Iris pigment epithelial cell (primary cell): ENCODE data around the gene ISOC2.
"Not testable (repeated sequence)": the region's sequence is repeated elsewhere in the genome, so short reads cannot be mapped to it uniquely, and the experiment has no call there.

ENCODE experiments used
- DNase-seq: peaks from one replicate; pipeline ENCODE4 v3.0.0-alpha.2; 2011; ENCODE audit warnings: low read depth

Gene ISOC2

DNA sequence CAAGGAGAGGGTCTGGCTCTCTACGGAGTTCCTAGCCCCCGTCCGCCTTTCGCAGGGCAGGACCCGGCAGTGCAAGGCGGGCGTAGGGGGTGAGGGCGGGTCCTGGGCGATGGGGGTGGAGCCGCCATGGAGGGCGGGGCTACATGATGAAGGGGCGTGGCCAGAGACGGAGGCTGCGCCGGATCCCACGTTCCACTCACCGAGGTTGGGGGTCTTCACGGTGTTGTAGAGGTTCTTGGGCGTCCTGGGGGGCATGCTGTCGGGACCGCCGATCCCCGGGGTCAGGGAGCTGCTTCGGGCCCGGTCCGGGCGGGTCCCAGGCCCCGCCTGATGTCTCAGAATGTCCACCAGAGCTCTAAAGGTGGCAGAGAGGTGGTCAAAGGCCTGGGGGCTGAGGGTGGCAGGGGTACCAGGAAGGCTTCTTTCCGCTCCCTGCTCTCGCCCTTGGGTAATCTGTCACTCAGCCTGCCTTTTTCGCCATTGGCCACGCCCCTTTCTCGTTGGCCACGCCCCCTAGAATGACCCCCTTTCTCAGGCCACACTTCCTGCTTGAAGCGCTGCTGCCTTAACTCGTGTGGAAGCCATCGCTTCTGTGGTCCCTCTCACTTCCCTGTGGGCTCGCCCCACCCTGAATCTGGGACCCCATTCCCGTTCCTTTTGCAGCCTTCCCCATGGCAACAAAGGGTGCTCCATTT lies 20.9 kb downstream of the ISOC2 start:
- no peak for DNase-seq

DNA sequence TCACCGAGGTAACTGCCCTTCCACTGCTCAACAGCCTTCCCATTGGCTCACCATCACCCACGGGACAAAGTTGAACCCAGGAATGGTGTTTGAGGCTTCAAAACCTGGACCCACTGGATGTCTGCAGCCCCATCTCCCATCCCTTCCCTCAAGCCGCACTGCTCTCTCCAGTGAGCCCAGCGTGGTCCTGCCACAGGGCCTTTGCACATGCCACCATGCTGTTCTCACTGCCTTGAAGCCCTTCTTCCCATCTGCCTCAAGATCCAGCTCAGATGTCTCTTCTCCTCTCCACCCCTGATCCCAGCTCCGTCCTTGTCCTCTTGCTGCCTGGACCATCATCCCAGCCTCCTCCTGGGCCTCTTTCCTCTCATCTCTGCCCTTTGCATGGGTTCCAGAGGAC lies 22.4 kb downstream of the ISOC2 start:
- DNase-seq: no peak

DNA sequence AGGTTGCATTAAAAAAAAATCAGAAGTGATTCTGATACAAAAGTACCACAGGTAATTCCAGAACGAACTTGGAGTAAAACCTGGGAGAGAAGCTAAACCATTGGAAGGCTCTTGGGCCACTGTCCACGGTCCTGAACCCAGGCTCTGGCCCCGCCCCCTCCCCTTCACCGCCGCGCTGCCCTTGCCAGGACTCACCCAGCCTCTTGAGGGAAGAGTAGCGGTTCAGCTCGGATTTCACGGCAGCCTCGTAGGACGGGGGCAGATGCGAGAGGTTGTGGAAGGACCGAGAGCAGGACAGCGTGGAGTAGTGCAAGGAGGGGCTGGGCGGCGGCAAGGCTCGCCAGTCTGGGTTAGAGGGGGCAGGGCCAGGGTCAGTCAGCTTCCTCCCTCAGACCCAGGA lies 24.0 kb downstream of the ISOC2 start:
- DNase-seq: peak; percentile 69

DNA sequence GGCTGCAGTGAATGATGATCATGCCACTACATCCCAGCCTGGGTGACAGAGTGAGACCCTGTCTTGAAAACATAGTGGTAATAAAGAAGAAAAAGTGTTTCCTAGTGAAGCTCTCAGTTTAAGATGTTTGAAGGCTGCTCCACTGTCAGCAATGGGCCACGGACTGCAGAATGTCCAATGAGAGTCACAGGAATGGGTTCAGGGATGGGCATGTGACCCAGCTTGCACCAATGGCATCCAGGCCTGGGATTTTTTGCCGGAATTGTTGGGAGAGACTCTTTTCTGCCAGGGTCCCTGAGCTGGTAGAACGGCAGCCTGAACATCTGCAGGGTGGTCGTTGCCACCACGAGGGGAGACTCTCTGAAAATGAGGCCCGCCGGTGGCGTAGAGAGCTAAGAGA lies 24.6 kb downstream of the ISOC2 start:
- DNase-seq: no peak

DNA sequence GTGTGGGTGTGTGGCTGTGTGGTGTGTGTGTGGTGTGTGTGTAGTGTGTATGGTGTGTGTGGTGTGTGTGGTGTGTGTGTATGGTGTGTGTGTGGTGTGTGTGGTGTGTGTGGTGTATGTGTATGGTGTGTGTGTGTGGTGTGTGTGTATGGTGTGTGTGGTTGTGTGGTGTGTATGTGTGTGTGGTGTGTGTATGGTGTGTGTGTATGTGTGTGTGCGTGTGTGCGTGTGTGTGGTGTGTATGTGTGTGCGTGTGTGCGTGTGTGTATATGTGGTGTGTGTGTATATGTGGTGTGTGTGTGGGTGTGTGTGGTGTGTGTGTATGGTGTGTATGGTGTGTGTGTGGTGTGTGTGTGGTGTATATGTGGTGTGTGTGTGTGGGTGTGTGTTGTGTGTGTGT lies 26.4 kb downstream of the ISOC2 start:
- DNase-seq: no peak

DNA sequence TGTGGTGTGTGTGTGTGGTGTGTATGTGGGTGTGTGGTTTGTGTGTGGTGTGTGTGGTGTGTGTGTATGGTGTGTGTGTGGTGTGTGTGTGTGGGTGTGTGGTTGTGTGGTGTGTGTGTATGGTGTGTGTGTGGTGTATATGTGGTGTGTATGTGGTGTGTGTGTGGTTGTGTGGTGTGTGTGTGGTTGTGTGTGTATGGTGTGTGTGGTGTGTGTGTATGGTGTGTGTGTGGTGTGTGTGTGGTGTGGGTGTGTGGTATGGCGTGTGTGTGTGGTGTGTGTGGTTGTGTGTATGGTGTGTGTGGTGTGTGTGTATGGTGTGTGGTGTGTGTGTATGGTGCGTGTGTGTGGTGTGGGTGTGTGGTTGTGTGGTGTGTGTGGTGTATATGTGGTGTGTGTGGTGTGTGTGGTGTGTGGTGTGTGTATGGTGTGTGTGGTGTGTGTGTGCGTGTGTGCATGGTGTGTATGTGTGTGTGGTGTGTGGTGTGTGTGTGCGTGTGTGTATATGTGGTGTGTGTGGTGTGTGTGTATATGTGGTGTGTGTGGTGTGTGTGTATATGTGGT lies 27.0 kb downstream of the ISOC2 start:
- DNase-seq: no peak

DNA sequence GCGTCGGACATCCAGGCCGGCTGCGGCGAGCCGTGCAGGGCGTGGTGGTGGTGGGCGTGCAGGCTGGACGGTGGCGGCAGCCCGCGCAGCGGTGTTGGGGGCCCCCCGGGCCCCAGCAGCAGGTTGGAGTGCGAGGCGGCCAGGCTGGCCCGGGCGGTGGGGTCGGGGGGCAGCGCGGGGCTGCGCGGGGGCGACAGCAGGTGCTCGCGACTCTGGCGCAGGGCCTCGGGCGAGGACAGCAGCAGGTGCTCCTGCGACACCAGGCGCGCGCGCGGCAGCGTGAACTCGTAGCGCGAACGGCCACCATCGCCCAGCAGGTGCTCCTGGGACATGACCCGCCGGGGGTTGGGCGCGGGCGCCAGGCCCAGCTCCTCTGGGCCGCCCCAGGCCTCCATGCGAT lies 28.1 kb downstream of the ISOC2 start:
- no peak for DNase-seq

DNA sequence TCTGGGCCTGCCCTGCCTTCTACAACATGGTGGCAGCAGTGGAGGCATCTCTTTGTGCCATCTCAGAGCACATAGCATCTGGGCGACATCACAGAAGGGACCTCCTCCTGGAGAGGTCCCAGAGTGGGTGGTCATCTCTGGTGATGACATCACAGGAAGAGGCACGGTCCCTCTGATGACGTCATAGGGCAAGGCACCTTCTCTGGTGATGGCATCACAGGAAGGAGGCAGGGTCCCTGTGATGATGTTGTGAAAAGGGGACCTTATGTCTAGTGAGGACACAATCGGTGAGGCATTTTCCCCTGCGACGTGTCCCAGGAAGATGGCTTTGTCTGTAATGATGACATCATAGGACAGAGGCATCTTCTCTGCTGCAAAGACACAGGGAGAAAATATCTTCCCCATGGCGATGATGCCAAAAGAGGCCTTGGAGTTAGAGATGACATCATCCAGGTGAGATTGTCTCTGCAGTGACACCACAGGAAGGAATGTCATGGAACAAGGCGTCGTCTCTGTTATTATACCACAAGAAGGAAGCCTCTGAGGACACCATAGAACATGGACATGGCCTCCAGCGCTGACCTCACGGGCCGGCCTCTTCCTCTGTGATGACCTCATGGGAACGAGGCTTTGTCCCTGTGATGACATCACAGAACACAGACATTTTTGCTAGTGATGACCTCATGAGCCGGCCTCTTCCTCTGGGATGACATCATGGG lies 29.0 kb downstream of the ISOC2 start:
- no peak for DNase-seq

DNA sequence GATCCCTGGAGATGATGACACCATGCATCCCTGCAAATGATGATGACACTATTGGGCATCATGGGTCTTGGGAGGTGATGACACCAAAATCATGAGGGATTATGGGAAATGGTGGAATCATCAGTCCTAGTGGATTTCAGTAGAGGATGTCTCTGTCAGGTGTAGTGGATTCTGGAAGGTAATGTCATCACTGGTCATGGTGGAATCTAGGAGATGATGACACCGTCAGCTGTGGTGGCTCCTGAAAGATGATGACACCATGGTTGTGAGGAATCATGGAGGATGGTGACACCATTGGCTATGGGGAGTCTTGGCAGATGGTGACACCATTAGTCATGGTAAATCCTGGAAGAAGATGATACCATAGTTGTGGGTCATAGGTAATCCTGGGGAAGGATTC lies 30.3 kb downstream of the ISOC2 start:
- no peak for DNase-seq

DNA sequence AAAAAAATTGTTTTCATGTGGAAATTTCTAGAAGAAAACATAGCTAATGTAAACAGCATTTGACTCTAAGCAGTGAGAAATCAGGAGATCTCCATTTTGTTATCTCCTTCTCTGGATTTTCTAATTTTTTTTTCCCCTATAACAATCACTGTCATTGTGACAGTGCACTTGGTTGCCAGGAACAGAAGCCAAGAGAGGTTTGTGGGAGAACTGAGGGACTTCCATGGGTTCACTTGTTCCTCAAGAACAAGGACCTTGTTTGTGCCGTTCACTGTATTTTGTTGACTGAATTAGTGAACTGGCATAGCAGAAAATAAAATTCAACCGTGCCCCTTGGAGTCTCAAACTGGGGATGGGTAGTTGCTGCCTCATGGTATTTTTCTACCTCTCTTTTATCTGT lies 35.4 kb downstream of the ISOC2 start:
- no peak for DNase-seq

DNA sequence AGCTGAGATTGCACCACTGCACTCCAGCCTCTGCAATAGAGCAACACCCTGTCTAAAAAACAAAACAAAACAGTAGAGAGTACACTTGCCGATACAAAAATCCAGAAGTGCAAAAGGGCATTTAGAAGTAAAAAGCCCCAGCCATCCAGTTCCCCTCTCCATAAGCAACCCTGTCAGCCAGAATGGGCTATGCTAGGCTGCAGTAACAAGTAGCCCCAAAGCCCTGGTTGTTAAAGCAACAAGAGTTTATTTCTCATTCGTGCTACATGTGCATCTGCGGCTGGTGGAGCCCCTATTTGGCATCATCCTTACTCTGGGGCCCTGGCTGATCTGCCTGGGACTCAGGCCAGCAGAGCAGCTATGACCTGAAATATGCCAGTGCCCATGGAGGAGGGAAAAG lies 36.9 kb downstream of the ISOC2 start:
- DNase-seq: no peak

DNA sequence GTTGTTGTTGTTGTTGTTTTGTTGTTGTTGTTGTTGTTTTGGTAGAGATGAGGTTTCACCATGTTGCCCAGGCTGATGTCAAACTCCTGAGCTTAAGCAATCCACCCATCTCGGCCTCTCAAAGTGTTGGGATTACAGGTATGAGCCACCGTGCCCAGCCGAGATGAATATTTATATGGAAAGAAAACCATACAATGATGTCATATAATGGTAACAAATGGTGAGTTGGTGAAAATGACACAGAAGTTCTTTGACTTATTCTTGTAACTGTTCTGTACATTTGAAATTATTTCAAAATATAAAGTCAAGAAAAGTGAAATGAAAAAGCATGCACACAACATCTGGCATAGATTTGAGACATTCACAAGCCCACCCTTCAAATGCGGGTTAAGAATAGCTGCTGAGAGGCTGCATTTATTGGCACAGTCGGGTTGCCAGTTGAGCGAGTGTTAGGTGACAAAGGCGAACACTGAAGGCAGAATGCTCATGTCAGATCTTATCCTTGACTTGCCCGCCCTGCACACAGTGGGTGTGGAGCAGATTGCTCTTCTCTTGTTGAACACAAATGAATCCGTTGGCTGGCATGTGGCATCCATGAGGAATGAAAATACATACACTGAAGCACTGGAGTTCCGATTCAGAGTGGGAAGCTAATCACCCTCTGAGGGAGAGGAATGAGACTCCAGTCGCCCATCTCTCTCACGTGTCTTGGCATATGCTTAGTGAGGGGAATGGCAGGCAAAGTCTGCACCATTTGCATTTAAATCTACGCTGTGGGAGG lies 38.0 kb downstream of the ISOC2 start:
- no peak for DNase-seq

DNA sequence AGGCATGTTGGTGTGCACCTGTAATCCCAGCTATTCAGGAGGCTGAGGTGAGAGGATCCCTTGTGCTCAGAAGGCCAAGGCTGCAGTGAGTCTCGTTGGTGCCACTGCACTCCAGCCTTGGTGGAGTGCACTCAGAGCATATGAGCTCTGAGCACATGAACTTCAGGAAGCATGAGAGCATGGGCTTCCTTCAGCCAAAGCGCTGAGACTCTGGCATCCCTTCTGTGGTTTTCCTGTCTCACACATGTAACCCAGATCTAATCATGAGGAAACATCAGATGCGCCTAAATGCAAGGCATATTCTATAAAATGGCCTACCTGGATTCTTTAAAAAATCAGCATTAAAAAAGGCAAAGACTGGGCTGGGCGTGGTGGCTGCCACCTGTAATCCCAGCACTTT lies 40.2 kb downstream of the ISOC2 start:
- DNase-seq: not testable (repeated sequence)

DNA sequence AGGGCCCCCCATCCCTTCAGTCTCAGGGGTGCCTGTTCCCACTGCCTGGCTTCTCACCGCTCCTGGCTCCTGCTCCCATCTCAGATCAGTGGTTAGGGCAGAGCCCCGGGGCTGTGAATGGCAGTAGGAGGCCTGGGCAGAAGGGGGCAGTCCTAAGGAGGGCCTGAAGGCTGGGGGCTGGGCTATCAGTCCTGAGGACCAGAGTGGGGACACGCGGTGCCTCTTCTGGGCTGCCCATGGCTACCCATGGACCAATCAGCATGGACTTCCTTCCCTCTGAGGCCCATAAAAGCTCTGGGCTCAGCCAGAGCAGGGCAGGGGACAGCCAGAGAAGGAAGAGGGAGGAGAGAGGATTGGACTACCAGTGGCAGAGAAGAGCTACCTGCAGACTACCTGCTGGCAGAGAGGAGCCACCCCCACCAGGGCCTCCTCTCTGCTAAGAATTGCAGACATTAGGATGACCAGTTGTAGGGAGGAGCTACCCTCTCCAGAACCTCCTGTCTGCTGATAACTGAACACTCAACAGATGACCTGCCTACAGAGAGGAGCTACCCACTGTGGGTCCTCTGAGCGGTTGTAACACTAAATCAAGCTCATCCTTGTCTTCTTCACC lies 41.7 kb downstream of the ISOC2 start:
- no peak for DNase-seq

DNA sequence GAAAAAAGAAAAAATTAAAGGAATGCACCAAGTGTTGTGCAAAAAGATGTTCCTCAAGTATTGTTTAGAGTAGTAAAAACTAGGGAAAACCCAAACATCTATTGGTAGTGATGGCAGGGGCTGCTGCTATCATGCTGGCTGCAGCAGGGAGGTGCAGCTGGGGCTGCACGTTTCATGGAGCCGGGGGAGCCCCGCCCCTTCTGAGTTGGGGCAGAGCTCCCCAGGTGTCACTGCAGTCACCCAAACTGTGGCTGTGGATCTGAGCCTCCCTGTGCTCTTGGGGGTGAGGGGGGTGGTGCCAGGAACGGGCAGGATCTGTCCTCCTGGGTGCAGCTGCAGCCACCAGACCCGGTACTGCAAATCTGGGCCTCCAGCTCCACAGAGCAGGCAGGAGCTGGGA lies 42.3 kb downstream of the ISOC2 start:
- no peak for DNase-seq

DNA sequence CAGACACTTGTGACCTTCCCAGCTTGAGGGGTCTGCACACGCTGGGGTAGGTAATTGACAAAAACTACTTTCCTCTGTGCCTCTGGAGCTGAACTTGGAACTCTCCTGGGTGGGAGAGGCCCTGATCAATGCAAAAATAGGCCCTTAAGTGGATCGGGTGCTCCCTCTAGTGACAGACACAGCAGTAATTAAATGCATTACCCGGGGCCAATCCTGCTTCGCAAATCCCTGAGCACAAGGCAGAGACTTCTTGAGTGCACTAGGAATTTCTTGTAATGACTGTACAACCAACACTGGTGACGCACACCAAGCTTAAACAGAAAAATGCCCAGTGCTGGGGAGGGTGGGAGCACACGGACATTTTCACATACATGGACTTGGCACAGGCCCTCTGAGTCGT lies 43.3 kb downstream of the ISOC2 start:
- DNase-seq: peak; percentile 85

DNA sequence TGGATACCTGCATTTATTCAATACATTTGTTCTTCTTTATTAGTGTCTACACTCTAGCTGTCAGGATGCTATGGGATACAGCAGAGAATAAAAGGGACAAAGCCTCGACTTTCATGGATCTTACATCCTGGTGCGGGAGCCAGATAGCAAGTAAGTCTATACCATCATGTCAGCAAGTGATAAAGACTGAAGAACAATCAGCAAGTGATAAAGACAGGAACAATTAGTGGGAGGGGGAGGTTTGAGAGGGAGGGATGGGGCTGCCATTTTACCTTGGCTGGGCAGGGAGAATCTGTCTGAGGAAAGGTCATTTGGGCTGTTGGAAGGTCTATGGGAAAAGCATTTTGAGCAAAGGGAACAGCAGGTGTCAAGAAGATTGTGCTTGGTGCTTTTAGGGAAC lies 51.3 kb downstream of the ISOC2 start:
- no peak for DNase-seq

DNA sequence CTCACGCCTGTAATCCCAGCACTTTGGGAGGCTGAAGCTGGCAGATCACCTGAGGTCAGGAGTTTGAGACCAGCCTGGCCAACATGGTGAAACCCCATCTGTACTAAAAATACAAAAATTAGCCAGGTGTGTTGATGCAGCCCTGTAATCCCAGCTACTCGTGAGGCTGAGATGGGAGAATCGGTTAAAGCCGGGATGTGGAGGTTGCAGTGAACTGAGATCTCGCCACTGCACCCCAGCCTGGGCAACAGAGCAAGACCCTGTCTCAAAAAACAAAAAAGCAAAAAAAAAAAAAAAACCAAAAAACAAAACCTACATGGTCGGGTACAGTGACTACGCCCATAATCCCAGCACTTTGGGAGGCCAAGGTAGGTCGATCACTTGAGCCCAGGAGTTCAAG lies 52.3 kb downstream of the ISOC2 start:
- not testable (repeated sequence) for DNase-seq

DNA sequence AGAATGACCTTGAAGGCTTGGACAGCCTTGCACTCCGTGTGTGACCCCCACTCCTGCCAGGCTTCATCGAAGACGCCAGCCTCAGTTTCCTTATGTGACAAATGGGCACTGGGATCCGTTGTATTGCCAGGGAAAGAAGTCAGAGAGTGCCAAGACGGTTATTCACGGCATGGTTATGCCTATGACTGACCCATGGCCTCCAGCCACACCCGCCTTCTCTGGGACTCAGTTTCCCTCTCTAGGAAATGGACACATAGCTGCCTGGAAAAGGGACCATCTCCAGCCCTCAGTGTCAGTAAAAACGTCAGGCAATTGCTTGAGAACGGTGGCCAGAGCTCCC lies 52.9 kb downstream of the ISOC2 start:
- DNase-seq: no peak

DNA sequence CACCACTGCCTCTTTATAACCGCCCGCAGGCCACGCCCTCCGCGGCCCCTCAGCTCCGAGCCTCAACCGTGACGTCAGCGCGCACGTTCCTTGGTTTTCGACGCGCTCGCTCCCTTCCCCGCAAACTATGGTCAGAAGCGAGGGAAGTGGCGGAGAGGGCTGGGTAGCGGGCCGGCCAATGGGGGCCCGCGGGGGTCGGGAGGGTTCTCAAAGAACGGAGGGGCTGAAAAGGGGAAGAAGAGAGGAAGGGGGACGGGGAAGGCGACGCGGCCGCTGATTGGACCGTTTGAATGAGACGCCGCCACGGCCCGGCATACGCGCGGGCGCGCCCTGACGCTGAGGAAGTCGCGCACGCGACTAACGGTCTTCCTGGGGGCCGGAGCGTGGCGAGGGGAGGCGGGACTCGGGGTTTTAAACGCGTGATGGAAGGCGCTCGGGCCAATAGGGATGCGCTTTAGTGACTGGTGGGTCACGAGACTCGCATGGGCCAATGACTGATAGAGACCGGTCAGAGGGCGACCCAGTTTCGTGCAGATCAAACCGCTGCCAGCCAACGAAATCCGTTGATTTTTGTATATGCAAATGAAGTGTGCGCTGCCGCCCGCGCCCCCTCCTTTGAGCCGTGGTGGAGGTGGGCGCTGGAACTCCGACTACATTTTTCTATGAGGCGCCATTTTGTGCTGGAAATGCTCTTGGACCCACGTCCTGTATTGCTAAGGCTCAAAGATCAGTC lies 53.5 kb downstream of the ISOC2 start:
- DNase-seq: peak; percentile 100

DNA sequence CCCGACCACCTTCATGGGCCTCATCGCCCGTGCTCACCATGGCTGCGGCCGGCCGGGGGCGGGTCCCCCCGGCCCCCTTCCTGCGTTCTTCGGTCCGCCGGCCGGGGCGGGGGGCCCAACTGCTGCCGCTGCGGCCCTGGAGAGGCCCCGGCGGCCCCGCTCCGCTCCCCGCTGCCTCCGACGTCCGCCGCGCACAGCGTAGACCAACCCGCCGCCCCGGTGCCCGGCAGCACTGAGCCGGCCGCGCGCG lies 54.0 kb downstream of the ISOC2 start, which contains the start of gene UBE2S:
UBE2S (minus strand) TSS at position 239 of the 250 bp plus-strand sequence; CDS start at position 40, 199 bp downstream.
- not testable (repeated sequence) for DNase-seq
